ENCODE results near the gene KCNA1. TPM values are rescaled to one million over a fixed set of nuclear protein-coding genes. Genes with fewer than 3 reads are reported as not detected.

Gene KCNA1
- total and polyA plus RNA-seq, 2 donors (not counting 3 experiments of a cell fraction or from before 2014, with no cell fraction given), result not detected

DNA sequence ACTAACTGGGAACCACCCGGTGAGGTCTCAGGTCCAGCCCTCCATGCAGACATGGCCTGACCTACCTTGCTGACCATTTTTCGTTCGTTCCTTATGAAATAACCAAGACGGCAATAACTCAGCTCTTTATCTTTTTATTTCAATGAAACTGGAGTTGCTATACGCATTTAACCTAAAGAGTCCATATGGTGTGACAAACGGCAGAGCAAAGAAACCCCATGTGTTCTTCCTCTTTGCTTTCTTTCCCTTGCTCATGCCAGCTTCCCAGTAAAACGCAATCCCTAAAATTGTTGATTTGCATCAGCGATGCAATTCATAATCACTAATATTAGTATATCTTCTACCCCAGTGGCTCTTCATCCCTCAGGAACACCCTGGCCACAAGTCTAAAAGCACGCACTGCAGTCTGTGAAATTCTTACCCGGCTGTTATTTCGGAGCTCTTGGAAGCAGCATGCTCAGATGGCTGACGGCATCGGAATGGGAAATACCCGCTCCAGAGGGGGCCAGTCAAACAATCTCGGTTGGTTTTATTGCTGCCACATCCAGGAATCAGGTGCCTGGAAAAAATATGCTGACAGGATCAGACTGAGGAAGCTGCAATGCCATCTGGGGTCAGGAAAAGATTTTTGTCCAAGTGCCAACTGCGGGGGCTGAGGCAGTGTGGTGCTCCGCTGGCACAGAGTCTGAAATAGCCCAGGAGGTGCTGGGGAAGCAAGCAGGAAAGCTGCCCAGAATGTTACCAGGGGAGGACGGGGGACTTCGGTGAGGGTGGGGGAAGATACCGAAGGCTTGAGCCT lies 28.2 kb upstream of the KCNA1 start:
- dilution Hi-C loops (cut with MboI; ENCODE audit: extremely low pct_ligation_motif_present, low sequenced_read_pairs), result no loop called here
- Histone ChIP-seq H2AFZ (ENCODE audit: low read depth, low read length) (no peak overlapping the region), H3K4me3 (replicated peaks in 1 of 3; ENCODE audit: insufficient read depth in 1 of 3, low read depth in 1 of 3, low read length in 3 of 3) (no peak overlapping the region), H3K9me1 (replicated peaks; ENCODE audit: control insufficient read depth, extremely low read depth, insufficient read depth, low read length) (no peaks in the 10 kb centered on the region), H3K4me2 (ENCODE audit: insufficient read depth, low read length) (no peak overlapping the region), H3K9me3 (replicated peaks; ENCODE audit: control insufficient read depth, insufficient read depth, low read length) (no peaks in the 10 kb centered on the region), H3K4me1 (ENCODE audit: control insufficient read depth, extremely low read depth, insufficient read depth, low read length) (no peaks in the 10 kb centered on the region), H3K27me3 (ENCODE audit: control insufficient read depth in 2 of 2, insufficient read depth in 2 of 2, low read length in 2 of 2) (no peaks in the 10 kb centered on the region), H3K79me2 (ENCODE audit: control insufficient read depth, insufficient read depth, low read length) (no peaks in the 10 kb centered on the region), H4K20me1 (replicated peaks; ENCODE audit: control insufficient read depth, extremely low read depth, insufficient read depth, low read length) (no peaks in the 10 kb centered on the region), H3K36me3 (ENCODE audit: control insufficient read depth in 2 of 2, extremely low read depth in 1 of 2, insufficient read depth in 2 of 2, low read length in 2 of 2) (no peaks in the 10 kb centered on the region), H3K9ac (replicated peaks; ENCODE audit: extremely low read depth, insufficient read depth, low read length) (no peak overlapping the region), H3K27ac (ENCODE audit: insufficient read depth, low read depth, low read length) (no peak overlapping the region)
- FAIRE-seq (no peak), DNase-seq (ENCODE audit: low read depth, low spot score) (no peak)
- BruUV-seq (replicated peaks), result no TSS peak
- ChIA-PET CTCF (interaction anchor here (1.2 kb wide), 1 partner anchor 24 kb away, joined by 4 read pairs; no protein-coding TSS in a partner anchor), POLR2A (no interaction called here)
- TF ChIP-seq EZH2 (IDR thresholded peaks at IDR 0.05; ENCODE audit: borderline replicate concordance, low read depth, low read length, severe bottlenecking) (no peak), JUN (IDR thresholded peaks at IDR 0.05; ENCODE audit: borderline replicate concordance, insufficient read depth, insufficient read length, low read depth) (no peak), MYC (IDR thresholded peaks at IDR 0.05; ENCODE audit: low read depth, low read length) (no peak), POLR2A (IDR thresholded peaks at IDR 0.05; ENCODE audit: low read depth, low read length) (no peak), FOS (IDR thresholded peaks at IDR 0.05; ENCODE audit: borderline replicate concordance, insufficient read depth, low read length) (no peak), POLR2AphosphoS5 (IDR thresholded peaks at IDR 0.05; ENCODE audit: insufficient read depth, low read depth, low read length) (no peak), GATA2 (IDR thresholded peaks at IDR 0.05; ENCODE audit: insufficient read depth, insufficient read length, low read depth, low read length) (no peak)
- TF ChIP-seq, protein P1, sequence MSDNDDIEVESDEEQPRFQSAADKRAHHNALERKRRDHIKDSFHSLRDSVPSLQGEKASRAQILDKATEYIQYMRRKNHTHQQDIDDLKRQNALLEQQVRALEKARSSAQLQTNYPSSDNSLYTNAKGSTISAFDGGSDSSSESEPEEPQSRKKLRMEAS (IDR thresholded peaks at IDR 0.05; ENCODE audit: insufficient read depth, insufficient read length), result no peak
- TF ChIP-seq, protein P2, sequence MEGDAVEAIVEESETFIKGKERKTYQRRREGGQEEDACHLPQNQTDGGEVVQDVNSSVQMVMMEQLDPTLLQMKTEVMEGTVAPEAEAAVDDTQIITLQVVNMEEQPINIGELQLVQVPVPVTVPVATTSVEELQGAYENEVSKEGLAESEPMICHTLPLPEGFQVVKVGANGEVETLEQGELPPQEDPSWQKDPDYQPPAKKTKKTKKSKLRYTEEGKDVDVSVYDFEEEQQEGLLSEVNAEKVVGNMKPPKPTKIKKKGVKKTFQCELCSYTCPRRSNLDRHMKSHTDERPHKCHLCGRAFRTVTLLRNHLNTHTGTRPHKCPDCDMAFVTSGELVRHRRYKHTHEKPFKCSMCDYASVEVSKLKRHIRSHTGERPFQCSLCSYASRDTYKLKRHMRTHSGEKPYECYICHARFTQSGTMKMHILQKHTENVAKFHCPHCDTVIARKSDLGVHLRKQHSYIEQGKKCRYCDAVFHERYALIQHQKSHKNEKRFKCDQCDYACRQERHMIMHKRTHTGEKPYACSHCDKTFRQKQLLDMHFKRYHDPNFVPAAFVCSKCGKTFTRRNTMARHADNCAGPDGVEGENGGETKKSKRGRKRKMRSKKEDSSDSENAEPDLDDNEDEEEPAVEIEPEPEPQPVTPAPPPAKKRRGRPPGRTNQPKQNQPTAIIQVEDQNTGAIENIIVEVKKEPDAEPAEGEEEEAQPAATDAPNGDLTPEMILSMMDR (IDR thresholded peaks at IDR 0.05; ENCODE audit: extremely low read depth in 1 of 2, insufficient read depth in 1 of 2, low read depth in 1 of 2, low read length in 2 of 2), result no peak
- intact Hi-C loops (cut with micrococcal nuclease), result no loop called here
